HFF-Myc (cell line): Measurements from ENCODE around the gene PLA1A.

Experiments used
- DNase-seq: peaks from one replicate; pipeline ENCODE4 v3.0.0-alpha.2; 2011; ENCODE audit warnings: low read depth; ENCODE audit errors: extremely low read depth
- H3K4me3 ChIP-seq: replicated peaks from 2 replicates; pipeline ENCODE4 v1.5.1; 2011; ENCODE audit warnings: low read depth, mild to moderate bottlenecking, control low read depth, low read length
- CTCF ChIP-seq: IDR thresholded peaks from 2 replicates; pipeline ENCODE4 v1.5.1; 2012; ENCODE audit warnings: mild to moderate bottlenecking, low read depth, low read length, control low read depth; ENCODE audit errors: missing control alignments

PLA1A gene

GRCh38 chr3:119616056-119616455, 18.4 kb downstream of the PLA1A start:
- no peak for DNase-seq
- H3K4me3 ChIP-seq, result no peak overlapping the region
- TF ChIP-seq CTCF, result no peak

- DNase-seq, result no peak
- H3K4me3 ChIP-seq, result no peak overlapping the region
- TF ChIP-seq CTCF, result no peak
These were observed 21.4 kb downstream of the PLA1A start for GRCh38 chr3:119619094-119619493.

GRCh38 chr3:119620899-119621298, 23.2 kb downstream of the PLA1A start:
- no peak overlapping the region for H3K4me3 ChIP-seq
- DNase-seq, result no peak
- no peak for TF ChIP-seq CTCF

- no peak overlapping the region for H3K4me3 ChIP-seq
- no peak for TF ChIP-seq CTCF
These were observed 26.5 kb downstream of the PLA1A start for GRCh38 chr3:119624002-119624720.

GRCh38 chr3:119625451-119626153, 27.9 kb downstream of the PLA1A start:
- no peak for TF ChIP-seq CTCF
- no peak for DNase-seq
- H3K4me3 ChIP-seq, result no peak overlapping the region

More at GRCh38 chr3:119624002-119624720, 26.5 kb downstream of the PLA1A start:
- DNase-seq, result no peak

GRCh38 chr3:119626196-119626595, 28.5 kb downstream of the PLA1A start:
- no peak for DNase-seq
- TF ChIP-seq CTCF, result no peak
- no peak overlapping the region for H3K4me3 ChIP-seq

- no peak for DNase-seq
- no peak overlapping the region for H3K4me3 ChIP-seq
These were observed 29.8 kb downstream of the PLA1A start for GRCh38 chr3:119627461-119627860.

More at GRCh38 chr3:119627461-119627860, 29.8 kb downstream of the PLA1A start:
- TF ChIP-seq CTCF, result no peak
